Measurements from ENCODE around the gene WDFY4.

The WDFY4 gene

GRCh38 chr10:48835781-48836180, 151.1 kb downstream of the WDFY4 start:
- peaks cover 63% of the 10 kb centered on the region for H3K27me3 ChIP-seq (ENCODE audit: insufficient read depth, low read length)

GRCh38 chr10:48836605-48837004, 151.9 kb downstream of the WDFY4 start:
- no peak overlapping the region for H3K4me3 ChIP-seq (ENCODE audit: low read depth, low read length)
- H3K4me1 ChIP-seq (ENCODE audit: control insufficient read depth, insufficient read depth, low read length, unreplicated experiment): no peaks in the 10 kb centered on the region
- H3K79me2 ChIP-seq (ENCODE audit: control insufficient read depth, insufficient read depth, low read length, unreplicated experiment): no peaks in the 10 kb centered on the region
- no peak overlapping the region for H3K27ac ChIP-seq (ENCODE audit: low read depth, low read length)
- peaks cover 63% of the 10 kb centered on the region for H3K27me3 ChIP-seq (ENCODE audit: insufficient read depth, low read length)
- H2AFZ ChIP-seq (ENCODE audit: low read length, unreplicated experiment): no peak overlapping the region
- no peaks in the 10 kb centered on the region for H3K36me3 ChIP-seq (ENCODE audit: insufficient read depth, low read length)

More at GRCh38 chr10:48835781-48836180, 151.1 kb downstream of the WDFY4 start:
- H3K79me2 ChIP-seq (ENCODE audit: control insufficient read depth, insufficient read depth, low read length, unreplicated experiment): no peaks in the 10 kb centered on the region
- no peak overlapping the region for H3K4me3 ChIP-seq (ENCODE audit: low read depth, low read length)
- no peak overlapping the region for H2AFZ ChIP-seq (ENCODE audit: low read length, unreplicated experiment)
- H3K4me1 ChIP-seq (ENCODE audit: control insufficient read depth, insufficient read depth, low read length, unreplicated experiment): no peaks in the 10 kb centered on the region
- H3K27ac ChIP-seq (ENCODE audit: low read depth, low read length): no peak overlapping the region
- no peaks in the 10 kb centered on the region for H3K36me3 ChIP-seq (ENCODE audit: insufficient read depth, low read length)

DNA sequence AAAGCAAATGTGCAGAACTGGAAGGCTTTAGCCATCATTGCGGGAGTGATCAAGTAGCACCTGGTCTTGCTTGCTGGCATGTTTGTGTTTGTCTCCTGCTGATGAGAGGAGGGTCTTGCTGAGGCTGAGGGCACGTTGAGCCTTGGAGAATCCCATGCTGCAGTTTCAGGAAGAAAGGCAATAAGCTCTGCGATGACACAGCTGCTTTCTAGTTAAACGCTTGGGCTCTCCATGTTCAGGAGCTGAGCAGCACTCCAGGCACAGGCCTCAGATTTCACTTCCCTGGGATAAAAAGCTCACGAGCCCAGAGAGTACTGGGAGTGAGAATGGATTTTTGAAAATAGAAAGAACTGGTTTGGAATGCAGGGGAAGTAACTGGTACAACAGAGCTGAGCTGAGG, 154.2 kb downstream of the WDFY4 start:
- no peak overlapping the region for H3K4me3 ChIP-seq (ENCODE audit: low read depth, low read length)
- no peak overlapping the region for H2AFZ ChIP-seq (ENCODE audit: low read length, unreplicated experiment)
- no peaks in the 10 kb centered on the region for H3K4me1 ChIP-seq (ENCODE audit: control insufficient read depth, insufficient read depth, low read length, unreplicated experiment)
- no peak overlapping the region for H3K27ac ChIP-seq (ENCODE audit: low read depth, low read length)
- H3K79me2 ChIP-seq (ENCODE audit: control insufficient read depth, insufficient read depth, low read length, unreplicated experiment): no peaks in the 10 kb centered on the region
- no peaks in the 10 kb centered on the region for H3K36me3 ChIP-seq (ENCODE audit: insufficient read depth, low read length)
- H3K27me3 ChIP-seq (ENCODE audit: insufficient read depth, low read length): peaks cover 68% of the 10 kb centered on the region

- Histone ChIP-seq H3K4me3 (ENCODE audit: low read depth, low read length) (no peak overlapping the region), H2AFZ (ENCODE audit: low read length, unreplicated experiment) (no peak overlapping the region), H3K4me1 (ENCODE audit: control insufficient read depth, insufficient read depth, low read length, unreplicated experiment) (no peaks in the 10 kb centered on the region), H3K36me3 (ENCODE audit: insufficient read depth, low read length) (no peaks in the 10 kb centered on the region), H3K79me2 (ENCODE audit: control insufficient read depth, insufficient read depth, low read length, unreplicated experiment) (no peaks in the 10 kb centered on the region), H3K27me3 (ENCODE audit: insufficient read depth, low read length) (peaks cover 62% of the 10 kb centered on the region), H3K27ac (ENCODE audit: low read depth, low read length) (no peak overlapping the region)
These were observed 155.4 kb downstream of the WDFY4 start for GRCh38 chr10:48839809-48840679.

GRCh38 chr10:48842231-48842630, 157.6 kb downstream of the WDFY4 start:
- no peaks in the 10 kb centered on the region for H3K79me2 ChIP-seq (ENCODE audit: control insufficient read depth, insufficient read depth, low read length, unreplicated experiment)
- no peak overlapping the region for H3K27ac ChIP-seq (ENCODE audit: low read depth, low read length)
- H3K4me3 ChIP-seq (ENCODE audit: low read depth, low read length): no peak overlapping the region
- no peaks in the 10 kb centered on the region for H3K4me1 ChIP-seq (ENCODE audit: control insufficient read depth, insufficient read depth, low read length, unreplicated experiment)
- H3K36me3 ChIP-seq (ENCODE audit: insufficient read depth, low read length): no peaks in the 10 kb centered on the region
- no peak overlapping the region for H2AFZ ChIP-seq (ENCODE audit: low read length, unreplicated experiment)
- peaks cover 50% of the 10 kb centered on the region for H3K27me3 ChIP-seq (ENCODE audit: insufficient read depth, low read length)

- no peaks in the 10 kb centered on the region for H3K4me1 ChIP-seq (ENCODE audit: control insufficient read depth, insufficient read depth, low read length, unreplicated experiment)
These were observed 158.5 kb downstream of the WDFY4 start for GRCh38 chr10:48843198-48843597.

DNA sequence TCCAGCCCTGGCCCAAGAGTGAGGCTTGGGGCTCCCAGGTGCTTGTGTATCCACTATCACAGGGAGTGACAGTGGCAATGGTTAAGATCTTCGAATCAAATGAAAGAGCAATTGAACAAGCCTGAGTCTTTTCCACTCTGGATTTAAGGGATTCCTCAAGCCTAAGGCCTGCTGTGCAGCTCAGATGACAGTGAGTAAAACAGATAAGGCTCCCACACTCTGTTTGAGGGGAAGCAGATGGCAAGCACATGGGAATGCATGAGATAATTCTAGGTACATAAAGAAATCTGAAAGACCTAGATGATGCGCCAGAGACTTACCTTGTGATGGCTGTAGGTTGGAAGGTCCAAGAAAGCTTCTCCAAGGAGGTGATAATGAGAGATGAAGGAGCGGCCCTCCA, 159.9 kb downstream of the WDFY4 start:
- Histone ChIP-seq H3K4me3 (ENCODE audit: low read depth, low read length) (no peak overlapping the region), H3K27ac (ENCODE audit: low read depth, low read length) (no peak overlapping the region), H3K4me1 (ENCODE audit: control insufficient read depth, insufficient read depth, low read length, unreplicated experiment) (no peaks in the 10 kb centered on the region), H3K36me3 (ENCODE audit: insufficient read depth, low read length) (no peaks in the 10 kb centered on the region), H3K27me3 (ENCODE audit: insufficient read depth, low read length) (peaks cover 42% of the 10 kb centered on the region), H3K79me2 (ENCODE audit: control insufficient read depth, insufficient read depth, low read length, unreplicated experiment) (no peaks in the 10 kb centered on the region), H2AFZ (ENCODE audit: low read length, unreplicated experiment) (no peak overlapping the region)

More at GRCh38 chr10:48843198-48843597, 158.5 kb downstream of the WDFY4 start:
- Histone ChIP-seq H3K4me3 (ENCODE audit: low read depth, low read length) (no peak overlapping the region), H3K79me2 (ENCODE audit: control insufficient read depth, insufficient read depth, low read length, unreplicated experiment) (no peaks in the 10 kb centered on the region), H3K36me3 (ENCODE audit: insufficient read depth, low read length) (no peaks in the 10 kb centered on the region), H3K27me3 (ENCODE audit: insufficient read depth, low read length) (peaks cover 48% of the 10 kb centered on the region), H3K27ac (ENCODE audit: low read depth, low read length) (no peak overlapping the region), H2AFZ (ENCODE audit: low read length, unreplicated experiment) (no peak overlapping the region)

- H3K4me3 ChIP-seq (ENCODE audit: low read depth, low read length): no peak overlapping the region
- no peak overlapping the region for H3K27ac ChIP-seq (ENCODE audit: low read depth, low read length)
- no peaks in the 10 kb centered on the region for H3K36me3 ChIP-seq (ENCODE audit: insufficient read depth, low read length)
- no peak overlapping the region for H2AFZ ChIP-seq (ENCODE audit: low read length, unreplicated experiment)
- H3K4me1 ChIP-seq (ENCODE audit: control insufficient read depth, insufficient read depth, low read length, unreplicated experiment): no peaks in the 10 kb centered on the region
- no peaks in the 10 kb centered on the region for H3K79me2 ChIP-seq (ENCODE audit: control insufficient read depth, insufficient read depth, low read length, unreplicated experiment)
- H3K27me3 ChIP-seq (ENCODE audit: insufficient read depth, low read length): peaks cover 43% of the 10 kb centered on the region
These were observed 160.8 kb downstream of the WDFY4 start for GRCh38 chr10:48845512-48845911.

DNA sequence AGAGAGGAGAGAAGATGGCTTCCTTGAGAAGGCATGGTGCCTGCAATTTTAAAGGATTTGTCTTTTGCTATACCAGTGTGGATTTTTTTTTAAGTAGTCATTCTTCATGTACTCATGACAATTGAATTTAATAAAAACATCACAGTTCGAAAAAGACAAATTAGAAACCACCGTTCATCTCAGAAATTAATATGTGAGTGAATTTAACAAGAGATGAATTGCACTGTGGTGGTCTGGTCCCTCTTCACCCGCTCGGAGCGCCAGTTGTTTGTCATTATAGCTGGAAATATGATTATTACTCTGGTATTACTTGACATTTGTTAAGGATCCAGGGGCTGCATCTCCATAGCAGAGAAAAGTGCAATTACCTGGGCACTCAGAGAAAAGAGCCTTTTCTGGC, 163.0 kb downstream of the WDFY4 start:
- no peaks in the 10 kb centered on the region for H3K79me2 ChIP-seq (ENCODE audit: control insufficient read depth, insufficient read depth, low read length, unreplicated experiment)
- peaks cover 43% of the 10 kb centered on the region for H3K27me3 ChIP-seq (ENCODE audit: insufficient read depth, low read length)
- H3K4me3 ChIP-seq (ENCODE audit: low read depth, low read length): no peak overlapping the region
- no peak overlapping the region for H3K27ac ChIP-seq (ENCODE audit: low read depth, low read length)
- H2AFZ ChIP-seq (ENCODE audit: low read length, unreplicated experiment): no peak overlapping the region
- H3K4me1 ChIP-seq (ENCODE audit: control insufficient read depth, insufficient read depth, low read length, unreplicated experiment): no peaks in the 10 kb centered on the region
- no peaks in the 10 kb centered on the region for H3K36me3 ChIP-seq (ENCODE audit: insufficient read depth, low read length)

DNA sequence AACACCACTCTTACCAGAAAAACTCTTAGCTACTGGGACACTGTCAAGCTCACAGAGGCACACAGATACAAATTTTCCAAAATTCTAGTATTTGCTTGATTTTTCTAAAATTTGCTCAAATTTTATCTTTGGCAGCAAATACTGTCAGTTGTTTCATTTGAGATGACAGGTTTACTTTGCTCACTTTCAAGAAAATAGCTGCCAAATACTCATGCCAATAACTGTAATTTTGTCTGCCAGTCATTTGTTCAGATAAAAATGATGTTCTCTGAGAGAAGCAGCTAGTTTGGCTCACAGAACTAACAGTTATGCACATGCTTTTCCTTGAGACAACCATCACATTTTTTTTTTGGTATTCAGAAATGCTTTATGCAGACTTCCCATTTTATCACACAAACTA, 172.2 kb downstream of the WDFY4 start:
- H3K4me3 ChIP-seq (ENCODE audit: low read depth, low read length): no peak overlapping the region
- no peaks in the 10 kb centered on the region for H3K79me2 ChIP-seq (ENCODE audit: control insufficient read depth, insufficient read depth, low read length, unreplicated experiment)
- H3K36me3 ChIP-seq (ENCODE audit: insufficient read depth, low read length): no peaks in the 10 kb centered on the region
- no peak overlapping the region for H3K27ac ChIP-seq (ENCODE audit: low read depth, low read length)
- no peaks in the 10 kb centered on the region for H3K4me1 ChIP-seq (ENCODE audit: control insufficient read depth, insufficient read depth, low read length, unreplicated experiment)
- no peak overlapping the region for H2AFZ ChIP-seq (ENCODE audit: low read length, unreplicated experiment)
- peaks cover 59% of the 10 kb centered on the region for H3K27me3 ChIP-seq (ENCODE audit: insufficient read depth, low read length)

DNA sequence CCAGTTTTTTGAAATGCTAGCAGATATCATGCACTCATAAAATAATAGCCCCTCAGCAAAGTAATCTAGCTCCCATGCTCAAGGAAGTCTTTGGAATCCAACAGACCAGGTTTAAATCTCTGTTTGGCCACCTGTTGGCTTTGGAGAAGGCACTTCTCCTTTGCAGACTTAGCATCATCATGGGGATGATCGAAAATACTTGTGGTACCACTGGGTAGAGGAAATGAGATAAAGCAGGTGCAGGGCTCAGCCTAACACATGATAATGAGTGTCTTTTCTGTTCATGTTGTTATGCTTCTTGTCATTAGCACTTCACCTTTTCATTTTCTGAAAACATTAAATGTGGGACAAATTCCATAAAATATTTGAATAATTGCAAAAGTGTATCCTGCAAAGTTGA, 187.6 kb downstream of the WDFY4 start:
- H3K4me3 ChIP-seq (ENCODE audit: low read depth, low read length): no peak overlapping the region
- no peak overlapping the region for H3K27ac ChIP-seq (ENCODE audit: low read depth, low read length)
- H3K79me2 ChIP-seq (ENCODE audit: control insufficient read depth, insufficient read depth, low read length, unreplicated experiment): no peaks in the 10 kb centered on the region
- H3K27me3 ChIP-seq (ENCODE audit: insufficient read depth, low read length): peaks cover 29% of the 10 kb centered on the region; the same call in 1 of the 2 replicates
- H2AFZ ChIP-seq (ENCODE audit: low read length, unreplicated experiment): no peak overlapping the region
- H3K36me3 ChIP-seq (ENCODE audit: insufficient read depth, low read length): no peaks in the 10 kb centered on the region
- no peaks in the 10 kb centered on the region for H3K4me1 ChIP-seq (ENCODE audit: control insufficient read depth, insufficient read depth, low read length, unreplicated experiment)

Data from ACC112 (cell line).